NCI-H2171 (cell line): ENCODE data around the gene MED29.

Source experiments
- DNase-seq: peaks from one replicate; lab custom pipeline; 2025; lab: John Stamatoyannopoulos, UW

MED29 gene

GRCh38 chr19:39398297-39398864 lies 7.2 kb downstream of the MED29 start:
- DNase-seq: no peak

- no peak for DNase-seq
These were observed 8.5 kb downstream of the MED29 start for GRCh38 chr19:39399668-39400050.

- DNase-seq: no peak
These were observed 8.9 kb downstream of the MED29 start for GRCh38 chr19:39400061-39400460.

- no peak for DNase-seq
These were observed 9.9 kb downstream of the MED29 start for GRCh38 chr19:39401070-39401548.

- DNase-seq: no peak
These were observed 10.6 kb downstream of the MED29 start for GRCh38 chr19:39401549-39402345.

- peak; percentile 49 for DNase-seq
These were observed 11.4 kb downstream of the MED29 start for GRCh38 chr19:39402346-39403300.

GRCh38 chr19:39403331-39404312 lies 12.4 kb downstream of the MED29 start:
- peak; percentile 85 for DNase-seq

- DNase-seq: no peak
These were observed 14.2 kb downstream of the MED29 start for GRCh38 chr19:39405261-39405957.

- no peak for DNase-seq
These were observed 14.9 kb downstream of the MED29 start for GRCh38 chr19:39405958-39406655.

- peak; percentile 53 for DNase-seq
These were observed 15.7 kb downstream of the MED29 start, which contains the start of gene ZFP36 for GRCh38 chr19:39406656-39407409. ZFP36 (plus strand) TSS chr19:39406847; CDS start chr19:39406905, 58 bp downstream.

- DNase-seq: no peak
These were observed 16.2 kb downstream of the MED29 start for GRCh38 chr19:39407410-39407659.

- DNase-seq: no peak
These were observed 16.6 kb downstream of the MED29 start for GRCh38 chr19:39407660-39408391.

GRCh38 chr19:39408392-39409207 lies 17.4 kb downstream of the MED29 start:
- peak; percentile 24 for DNase-seq

- peak; percentile 97 for DNase-seq
These were observed 18.2 kb downstream of the MED29 start for GRCh38 chr19:39409208-39410016.

GRCh38 chr19:39410017-39410830 lies 19.0 kb downstream of the MED29 start:
- peak; percentile 37 for DNase-seq

- DNase-seq: no peak
These were observed 19.6 kb downstream of the MED29 start for GRCh38 chr19:39410831-39411080.
